HG03196 (cell line): ENCODE measurements around the gene INHBB.
"Not testable (repeated sequence)": the region's sequence is repeated elsewhere in the genome, so short reads cannot be mapped to it uniquely, and the experiment has no call there.

Experiments
- ATAC-seq: cut with Tn5 transposase; IDR thresholded peaks from one replicate; pipeline ENCODE4 v1.9.1; 2021; ENCODE audit not compliant: unreplicated experiment

INHBB gene

DNA sequence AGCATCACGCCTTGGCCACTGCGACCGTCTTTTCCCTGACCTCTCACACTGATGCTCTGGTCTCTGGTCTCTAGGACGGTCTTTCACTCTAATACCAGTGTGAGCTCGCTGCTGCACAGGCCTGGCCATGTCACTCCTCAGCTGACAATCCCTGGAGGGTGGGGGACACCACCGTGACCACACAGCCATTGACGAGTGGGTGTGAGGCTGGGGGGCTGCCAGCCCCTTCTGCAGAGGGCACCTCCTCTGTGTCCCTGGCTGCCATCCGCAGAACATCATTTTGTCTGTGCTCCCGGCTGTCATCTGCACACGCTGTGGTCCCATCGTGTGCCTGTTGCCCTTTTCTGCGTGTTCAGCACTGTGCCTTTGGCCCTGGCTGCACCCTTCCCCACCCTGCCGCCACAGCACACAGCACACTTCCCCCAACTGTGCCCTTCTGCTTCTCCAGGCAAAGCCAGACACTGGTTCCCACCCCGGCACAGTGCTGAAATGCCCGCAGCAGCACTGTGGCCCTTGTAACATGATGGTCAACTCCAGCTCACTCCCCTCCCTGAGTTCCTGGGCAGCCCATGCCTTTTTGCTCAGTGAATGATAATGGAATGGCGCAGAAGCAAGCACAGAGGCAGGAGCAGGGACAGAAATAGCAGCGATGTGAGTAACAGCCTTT is 30.4 kb upstream of the INHBB start:
- no peak for ATAC-seq

DNA sequence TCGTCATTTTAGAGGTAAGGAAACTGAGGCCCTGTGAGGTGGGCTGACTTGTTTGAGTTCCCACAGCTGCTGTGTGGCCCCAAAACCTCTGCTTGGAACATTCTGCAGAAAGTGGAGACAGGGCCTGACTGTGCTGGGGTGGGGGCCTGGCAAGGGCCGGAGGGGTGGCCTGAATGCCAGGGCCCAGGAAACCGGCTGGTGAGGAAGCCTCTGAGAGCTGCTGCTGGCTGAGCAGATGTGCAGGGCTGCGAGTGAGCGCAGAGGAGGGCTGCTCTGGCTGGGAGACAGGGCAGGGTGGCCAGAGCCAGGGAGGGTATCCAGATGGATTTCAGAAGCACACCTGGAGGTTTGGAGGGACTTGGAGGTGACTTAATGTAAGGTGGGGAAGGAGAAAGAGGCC is 29.9 kb upstream of the INHBB start:
- no peak for ATAC-seq

GRCh38 chr2:120316528-120317179 is 29.3 kb upstream of the INHBB start:
- no peak for ATAC-seq

GRCh38 chr2:120317180-120317533 is 28.8 kb upstream of the INHBB start:
- no peak for ATAC-seq

DNA sequence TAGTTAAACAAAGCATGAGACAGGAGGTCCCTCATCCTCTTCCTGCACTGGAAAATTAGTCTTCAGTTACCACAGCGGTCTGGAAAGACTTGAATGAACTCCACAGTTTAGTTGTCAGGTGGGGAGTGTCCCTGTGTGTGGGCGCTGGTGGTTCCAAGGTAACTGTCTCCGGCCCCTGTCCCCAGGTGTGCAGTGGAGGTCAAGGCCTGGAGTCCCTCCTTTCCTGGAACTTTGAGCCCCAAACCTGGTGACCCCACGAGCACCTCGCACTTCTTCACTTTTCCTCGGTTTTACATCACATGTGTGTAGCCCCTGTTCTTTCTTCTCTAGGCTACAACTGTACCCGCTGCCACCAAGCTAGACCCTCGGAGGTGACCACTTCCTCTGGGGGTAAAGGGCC is 28.0 kb upstream of the INHBB start:
- no peak for ATAC-seq

DNA sequence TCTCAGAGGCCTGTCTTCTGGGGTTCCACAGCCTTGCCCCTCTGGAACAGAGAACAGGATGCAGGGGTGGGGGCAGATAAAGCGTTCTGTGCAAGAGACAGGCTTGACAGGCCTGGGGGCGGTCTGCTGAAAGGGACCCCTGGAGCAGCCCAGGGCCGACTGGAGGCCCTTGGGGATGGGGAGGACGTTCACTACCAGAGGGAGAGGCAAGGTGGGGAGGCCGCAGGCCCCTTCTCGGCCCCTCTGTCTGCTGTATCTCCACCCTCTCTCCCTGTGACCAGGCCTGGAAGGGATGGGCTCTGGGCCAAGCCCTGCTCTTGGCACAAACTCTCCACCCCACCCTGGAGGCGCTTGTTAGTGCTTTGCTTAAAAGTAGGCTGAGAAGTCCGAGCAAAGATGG is 27.3 kb upstream of the INHBB start:
- no peak for ATAC-seq

GRCh38 chr2:120319123-120319522 is 26.8 kb upstream of the INHBB start:
- ATAC-seq: no peak

DNA sequence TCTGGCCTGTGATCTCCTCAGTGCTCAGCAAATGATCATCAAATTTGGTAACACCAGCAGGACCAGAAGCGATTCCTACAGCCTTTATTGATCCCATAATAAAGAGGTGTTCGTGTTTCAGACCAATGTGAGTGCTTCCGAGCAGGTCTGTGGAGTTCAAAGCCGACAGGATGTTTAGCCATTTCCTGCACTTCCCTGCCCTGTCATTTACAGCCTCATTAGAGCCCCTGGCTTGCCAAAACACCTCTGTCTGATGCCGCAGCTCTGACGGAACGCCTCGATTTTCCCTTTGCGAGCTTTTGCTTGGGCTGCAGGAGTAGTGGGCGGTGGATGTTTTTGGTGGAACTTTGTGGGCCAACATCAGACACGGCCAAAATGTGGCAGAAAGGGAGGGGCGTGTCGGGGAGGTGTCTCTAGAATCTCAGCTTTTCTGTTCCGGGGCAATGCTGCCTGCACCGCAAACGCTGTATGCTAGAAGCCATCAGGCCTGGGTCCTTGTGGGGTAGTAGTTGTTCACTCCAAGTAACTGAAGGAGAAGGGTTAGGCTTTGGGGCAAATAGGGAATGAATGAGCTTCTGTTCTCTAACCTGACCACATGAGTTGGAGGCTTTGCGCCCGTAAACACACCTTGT is 26.1 kb upstream of the INHBB start:
- ATAC-seq: no peak

- ATAC-seq: no peak
Observed at GRCh38 chr2:120320318-120320851, 25.6 kb upstream of the INHBB start.

DNA sequence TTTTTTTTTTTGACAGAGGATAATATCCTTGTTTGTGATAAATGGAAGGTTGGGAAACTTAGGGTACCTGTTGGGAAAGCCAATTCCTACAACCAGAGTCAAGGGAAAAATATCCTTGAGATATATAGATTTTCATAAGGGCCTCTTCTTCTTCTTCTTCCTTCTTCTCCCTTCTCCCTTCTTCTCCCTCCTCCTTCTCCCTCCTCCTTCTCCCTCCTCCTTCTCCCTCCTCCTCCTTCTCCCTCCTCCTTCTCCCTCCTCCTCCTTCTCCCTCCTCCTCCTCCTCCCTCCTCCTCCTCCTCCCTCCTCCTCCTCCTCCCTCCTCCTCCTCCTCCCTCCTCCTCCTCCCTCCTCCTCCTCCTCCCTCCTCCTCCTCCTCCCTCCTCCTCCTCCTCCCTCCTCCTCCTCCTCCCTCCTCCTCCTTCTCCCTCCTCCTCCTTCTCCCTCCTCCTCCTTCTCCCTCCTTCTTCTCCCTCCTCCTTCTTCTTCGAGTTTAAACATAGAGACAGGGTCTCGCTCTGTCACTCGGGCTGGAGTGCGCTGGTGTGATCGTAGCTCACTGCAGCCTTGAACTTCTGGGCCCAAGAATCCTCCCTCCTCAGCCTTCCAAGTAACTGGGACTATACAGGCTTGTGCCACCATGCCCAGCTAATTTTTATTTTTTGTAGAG is 24.9 kb upstream of the INHBB start:
- ATAC-seq: not testable (repeated sequence)

- ATAC-seq: no peak
Observed at GRCh38 chr2:120321721-120322284, 24.1 kb upstream of the INHBB start.

DNA sequence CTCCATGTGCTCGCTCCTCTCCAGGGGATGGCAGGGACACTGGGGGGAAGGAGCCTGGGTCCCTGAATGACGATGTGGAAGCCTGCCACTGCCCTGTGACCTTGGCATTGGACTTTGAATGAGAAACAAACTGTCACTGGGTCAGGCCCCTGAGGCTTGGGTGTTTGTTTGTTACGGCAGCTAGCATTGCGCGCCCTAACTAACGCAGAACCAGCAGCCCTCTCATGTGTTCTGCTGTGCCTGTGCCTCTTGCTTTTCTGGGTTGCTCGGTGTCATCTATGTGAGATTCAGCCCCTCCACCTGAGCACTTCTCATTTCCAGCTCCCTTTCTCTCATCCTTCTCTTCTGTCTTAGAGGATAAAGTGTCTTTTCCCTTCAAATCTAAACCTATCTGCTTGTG is 23.6 kb upstream of the INHBB start:
- no peak for ATAC-seq

DNA sequence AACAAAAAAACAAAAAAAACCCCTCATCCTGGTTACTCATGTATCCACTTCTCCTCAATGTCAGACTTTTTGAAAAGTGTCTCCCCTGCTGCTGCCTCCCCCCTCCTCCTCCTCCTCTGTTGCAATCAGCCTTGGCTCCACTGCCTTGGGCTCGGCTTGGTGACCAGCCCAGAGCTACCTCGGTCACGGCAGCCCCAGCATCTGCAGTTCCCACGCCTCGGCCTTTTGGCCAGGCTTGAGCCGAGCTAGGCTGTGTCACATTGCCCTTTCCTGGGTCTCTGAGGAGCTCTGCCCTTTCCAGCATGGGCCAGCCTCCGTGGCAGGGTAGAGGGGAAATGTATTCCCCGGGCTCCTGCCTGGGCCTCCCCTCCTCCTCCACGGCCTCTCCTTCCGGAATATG is 22.7 kb upstream of the INHBB start:
- ATAC-seq: no peak

- ATAC-seq: no peak
Observed at GRCh38 chr2:120323807-120324399, 22.0 kb upstream of the INHBB start.

DNA sequence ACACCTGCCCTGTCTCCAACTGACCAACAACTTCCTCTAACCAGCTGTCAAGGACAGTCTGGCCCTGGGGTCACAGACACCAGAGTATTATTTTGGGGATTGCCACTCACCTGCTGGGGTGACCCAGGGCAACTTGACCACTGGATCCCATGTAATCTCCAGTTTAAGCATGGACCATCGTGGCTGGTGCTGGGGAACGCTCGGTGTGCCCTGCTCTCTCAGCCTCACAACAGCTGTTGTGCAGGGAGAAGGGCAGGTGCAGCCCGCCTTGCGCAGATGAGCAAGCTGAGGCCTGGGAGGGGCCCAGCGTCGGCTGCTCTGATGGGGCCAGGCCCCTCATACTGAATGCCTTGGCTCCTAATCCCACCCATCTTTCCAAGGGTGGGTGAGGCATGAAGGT is 21.0 kb upstream of the INHBB start:
- no peak for ATAC-seq

GRCh38 chr2:120326066-120326465 is 19.9 kb upstream of the INHBB start:
- no peak for ATAC-seq

- no peak for ATAC-seq
Observed at GRCh38 chr2:120330946-120331822, 14.8 kb upstream of the INHBB start.

DNA sequence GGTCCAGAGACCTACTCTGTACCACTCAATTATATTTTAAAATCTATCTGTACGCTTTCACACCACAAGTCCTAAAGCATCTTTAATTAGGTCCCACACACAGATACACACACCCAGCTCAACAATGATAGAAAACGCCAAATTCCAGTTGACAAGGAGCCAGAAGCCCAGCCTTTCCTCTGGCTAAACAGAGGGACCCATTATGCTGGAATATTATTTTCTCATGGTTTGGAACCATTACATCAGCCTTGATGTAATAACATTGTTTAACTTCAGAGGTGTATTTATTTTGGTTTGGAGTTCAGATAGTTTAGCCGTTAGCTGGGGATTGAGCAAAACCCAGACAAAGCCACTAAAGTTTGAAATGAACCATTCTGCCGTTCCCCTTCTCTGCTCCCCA is 14.0 kb upstream of the INHBB start:
- no peak for ATAC-seq

GRCh38 chr2:120332384-120332783 is 13.6 kb upstream of the INHBB start:
- ATAC-seq: no peak

- no peak for ATAC-seq
Observed at GRCh38 chr2:120334068-120334467, 11.9 kb upstream of the INHBB start.
